ENCODE data around the gene SRSF8. TPM values are rescaled to one million over a fixed set of nuclear protein-coding genes. Genes with fewer than 3 reads are reported as not detected.

The SRSF8 gene
- total and polyA plus RNA-seq, 2 donors (not counting 1 experiment from before 2014, with no cell fraction given), result 44.4 to 69.5 TPM

- DNase-seq (no peak), ATAC-seq (ENCODE audit: low read depth) (no peak)
- Histone ChIP-seq H3K27me3 (replicated peaks in 1 of 4; ENCODE audit: control extremely low read depth in 1 of 4, control insufficient read depth in 3 of 4, insufficient read depth in 4 of 4, low read length in 3 of 4) (no peaks in the 10 kb centered on the region), H2AFZ (ENCODE audit: insufficient read depth, low read depth, low read length, poor library complexity, severe bottlenecking) (no peak overlapping the region), H3K9ac (ENCODE audit: low read length) (no peak overlapping the region), H3K27ac (ENCODE audit: low read length in 2 of 2) (no peak overlapping the region), H3K4me3 (ENCODE audit: control extremely low read depth in 1 of 5, extremely low read depth in 1 of 5, insufficient read depth in 1 of 5, low read depth in 2 of 5, low read length in 4 of 5) (no peak overlapping the region), H3K4me2 (replicated peaks; ENCODE audit: low read depth, low read length, poor library complexity, severe bottlenecking) (no peak overlapping the region), H3K9me3 (ENCODE audit: control extremely low read depth in 1 of 3, control insufficient read depth in 2 of 3, insufficient read depth in 1 of 3, low read length in 2 of 3) (no peaks in the 10 kb centered on the region), H3K79me2 (ENCODE audit: control insufficient read depth, insufficient read depth, low read length) (peaks cover 4% of the 10 kb centered on the region), H3K4me1 (ENCODE audit: control insufficient read depth in 2 of 2, insufficient read depth in 2 of 2, low read length in 2 of 2) (peaks cover 8 to 12% of the 10 kb centered on the region in 2 donors), H4K20me1 (ENCODE audit: control insufficient read depth, insufficient read depth, low read length, poor library complexity, severe bottlenecking) (no peaks in the 10 kb centered on the region), H3K36me3 (replicated peaks in 1 of 2; ENCODE audit: control extremely low read depth in 1 of 2, control insufficient read depth in 1 of 2, extremely low read depth in 1 of 2, insufficient read depth in 2 of 2, low read length in 1 of 2) (no peaks in the 10 kb centered on the region)
- ChIA-PET POLR2A (no interaction called here), CTCF (interaction anchor here (0.6 to 4.1 kb wide), 2 partner anchors 16 to 1307 kb away, joined by 4 to 31 read pairs; partner anchors contain the start of gene SRSF8)
- Mint-ChIP-seq H3K4me1 (peaks cover 15% of the 10 kb centered on the region), H3K27me3 (no peaks in the 10 kb centered on the region), H3K4me3 (no peak overlapping the region), H3K9me3 (ENCODE audit: insufficient read depth) (no peaks in the 10 kb centered on the region), H3K27ac (no peak overlapping the region)
- intact Hi-C loops (cut with micrococcal nuclease), result loop anchor here (5.0 kb wide), 1 partner anchor 147 kb away; the partner anchor contains the start of gene SESN3
- 100% methylated on average over 2 of the region's 3 CpGs for WGBS (ENCODE audit: insufficient coverage)
- no peak for TF ChIP-seq CTCF (IDR thresholded peaks at IDR 0.05)
- no peak for TF ChIP-seq EZH2 (IDR thresholded peaks at IDR 0.05; ENCODE audit: borderline replicate concordance, insufficient read depth, low read depth, low read length, poor library complexity, severe bottlenecking)
Observed at GRCh38 chr11:95085117-95085816, 18.5 kb downstream of the SRSF8 start.

- no peaks in the 10 kb centered on the region for H3K27me3 Mint-ChIP-seq
- Histone ChIP-seq H3K4me2 (replicated peaks; ENCODE audit: low read depth, low read length, poor library complexity, severe bottlenecking) (no peak overlapping the region), H2AFZ (ENCODE audit: insufficient read depth, low read depth, low read length, poor library complexity, severe bottlenecking) (no peak overlapping the region), H3K36me3 (replicated peaks in 1 of 2; ENCODE audit: control extremely low read depth in 1 of 2, control insufficient read depth in 1 of 2, extremely low read depth in 1 of 2, insufficient read depth in 2 of 2, low read length in 1 of 2) (no peaks in the 10 kb centered on the region), H3K9me3 (ENCODE audit: control extremely low read depth in 1 of 3, control insufficient read depth in 2 of 3, insufficient read depth in 1 of 3, low read length in 2 of 3) (no peaks in the 10 kb centered on the region), H3K4me1 (ENCODE audit: control insufficient read depth in 2 of 2, insufficient read depth in 2 of 2, low read length in 2 of 2) (peaks cover 16 to 21% of the 10 kb centered on the region in 2 donors), H3K79me2 (ENCODE audit: control insufficient read depth, insufficient read depth, low read length) (peaks cover 12% of the 10 kb centered on the region), H3K27me3 (replicated peaks in 1 of 4; ENCODE audit: control extremely low read depth in 1 of 4, control insufficient read depth in 3 of 4, insufficient read depth in 4 of 4, low read length in 3 of 4) (no peaks in the 10 kb centered on the region), H3K9ac (ENCODE audit: low read length) (no peak overlapping the region), H3K4me3 (ENCODE audit: control extremely low read depth in 1 of 5, extremely low read depth in 1 of 5, insufficient read depth in 1 of 5, low read depth in 2 of 5, low read length in 4 of 5) (no peak overlapping the region), H3K27ac (ENCODE audit: low read length in 2 of 2) (no peak overlapping the region), H4K20me1 (ENCODE audit: control insufficient read depth, insufficient read depth, low read length, poor library complexity, severe bottlenecking) (peaks cover 3% of the 10 kb centered on the region)
- ChIA-PET CTCF (interaction anchor here (0.6 to 4.1 kb wide), 2 partner anchors 17 to 1307 kb away, joined by 4 to 31 read pairs; partner anchors contain the start of gene SRSF8), POLR2A (no interaction called here)
- 95% methylated on average over 2 of the region's 2 CpGs for WGBS (ENCODE audit: insufficient coverage)
- H3K9me3 Mint-ChIP-seq (ENCODE audit: insufficient read depth), result no peaks in the 10 kb centered on the region
- ATAC-seq (ENCODE audit: low read depth) (no peak), DNase-seq (no peak)
- intact Hi-C loops (cut with micrococcal nuclease), result loop anchor here (5.0 kb wide), 1 partner anchor 146 kb away; the partner anchor contains the start of gene SESN3
- no peak overlapping the region for H3K4me3 Mint-ChIP-seq
- H3K27ac Mint-ChIP-seq, result peak overlapping the region; percentile 34
- peaks cover 24% of the 10 kb centered on the region for H3K4me1 Mint-ChIP-seq
- no peak for TF ChIP-seq CTCF (IDR thresholded peaks at IDR 0.05)
- TF ChIP-seq EZH2 (IDR thresholded peaks at IDR 0.05; ENCODE audit: borderline replicate concordance, insufficient read depth, low read depth, low read length, poor library complexity, severe bottlenecking), result no peak
Observed at GRCh38 chr11:95086151-95086550, 19.4 kb downstream of the SRSF8 start.

Data from B cell (primary cell).